ENCODE data around the gene CCL18. TPM values are rescaled to one million over a fixed set of nuclear protein-coding genes. Genes with fewer than 3 reads are reported as not detected.
"Not testable (repeated sequence)": the region's sequence is repeated elsewhere in the genome, so short reads cannot be mapped to it uniquely, and the experiment has no call there.

Gene CCL18
- total RNA-seq, 1 donor from 2014 or later: 146 TPM

- intact Hi-C loops (cut with DNase I): no loop called here
- ATAC-seq (peak; percentile 49 to 55), DNase-seq (no peak)
- no peaks in the 10 kb centered on the region for H3K9me3 ChIP-seq
- no peak overlapping the region for H3K4me3 ChIP-seq
- peaks cover 5% of the 10 kb centered on the region for H3K4me1 ChIP-seq
- H3K36me3 ChIP-seq: no peaks in the 10 kb centered on the region
- no peaks in the 10 kb centered on the region for H3K27me3 ChIP-seq (ENCODE audit: low read depth)
- TF ChIP-seq CTCF (IDR thresholded peaks at IDR 0.05): no peak
- H3K27ac ChIP-seq: no peak overlapping the region
Observed at GRCh38 chr17:36085765-36086164, 21.7 kb downstream of the CCL18 start.

GRCh38 chr17:36086791-36087190, 22.7 kb downstream of the CCL18 start:
- H3K27me3 ChIP-seq (ENCODE audit: low read depth): no peaks in the 10 kb centered on the region
- intact Hi-C loops (cut with DNase I): no loop called here
- no peak for TF ChIP-seq CTCF (IDR thresholded peaks at IDR 0.05)
- no peak overlapping the region for H3K27ac ChIP-seq
- no peaks in the 10 kb centered on the region for H3K36me3 ChIP-seq
- H3K9me3 ChIP-seq: no peaks in the 10 kb centered on the region
- ATAC-seq: no peak
- H3K4me3 ChIP-seq: no peak overlapping the region
- peaks cover 5% of the 10 kb centered on the region for H3K4me1 ChIP-seq
- DNase-seq: no peak

- DNase-seq; H3K27ac ChIP-seq; H3K36me3 ChIP-seq; intact Hi-C loops (cut with DNase I); ATAC-seq; H3K4me3 ChIP-seq; H3K27me3 ChIP-seq (ENCODE audit: low read depth); H3K4me1 ChIP-seq; H3K9me3 ChIP-seq: not testable (repeated sequence)
Observed at GRCh38 chr17:36087471-36087870, 23.4 kb downstream of the CCL18 start.

- H3K36me3 ChIP-seq; H3K4me1 ChIP-seq; intact Hi-C loops (cut with DNase I); H3K27me3 ChIP-seq (ENCODE audit: low read depth); DNase-seq; H3K9me3 ChIP-seq; H3K4me3 ChIP-seq; ATAC-seq; H3K27ac ChIP-seq: not testable (repeated sequence)
Observed at GRCh38 chr17:36087897-36088572, 24.0 kb downstream of the CCL18 start.

GRCh38 chr17:36088670-36089338, 24.7 kb downstream of the CCL18 start:
- ATAC-seq (peak; percentile 5 to 23), DNase-seq (no peak)
- Histone ChIP-seq H3K27ac (no peak overlapping the region), H3K4me1 (peaks cover 5% of the 10 kb centered on the region), H3K36me3 (no peaks in the 10 kb centered on the region), H3K27me3 (ENCODE audit: low read depth) (no peaks in the 10 kb centered on the region), H3K4me3 (no peak overlapping the region), H3K9me3 (no peaks in the 10 kb centered on the region)
- TF ChIP-seq CTCF (IDR thresholded peaks at IDR 0.05): no peak
- intact Hi-C loops (cut with DNase I): no loop called here

GRCh38 chr17:36089339-36089865, 25.3 kb downstream of the CCL18 start:
- H3K36me3 ChIP-seq: no peaks in the 10 kb centered on the region
- ATAC-seq: no peak
- no peak overlapping the region for H3K4me3 ChIP-seq
- DNase-seq: no peak
- no peak overlapping the region for H3K27ac ChIP-seq
- no peaks in the 10 kb centered on the region for H3K4me1 ChIP-seq
- intact Hi-C loops (cut with DNase I): no loop called here
- no peak for TF ChIP-seq CTCF (IDR thresholded peaks at IDR 0.05)
- no peaks in the 10 kb centered on the region for H3K9me3 ChIP-seq
- H3K27me3 ChIP-seq (ENCODE audit: low read depth): no peaks in the 10 kb centered on the region

All from lower lobe of right lung (tissue), 2 donors.